ENCODE results near the gene ASPDH. TPM values are rescaled to one million over a fixed set of nuclear protein-coding genes. Genes with fewer than 3 reads are reported as not detected.
A peak's percentile ranks its signal among the peaks of the same experiment; 100 is the strongest.

ASPDH gene
- 1 to 10 TPM in 1 of 12 donors, under 1 TPM in 9, not detected in 2; 0.18 to 1.9 (median 0.65) TPM for polyA plus RNA-seq (ENCODE audit: insufficient read length in 12 of 12)
- long read RNA-seq, donor 1, result 0 reads
- long read RNA-seq, donor 2, result 0 reads
- long read RNA-seq, donor 3, result 0 reads
- long read RNA-seq, donor 4, result 0 reads
- long read RNA-seq, donor 5, result 0 reads
- long read RNA-seq, donor 6, result 0 reads
- long read RNA-seq, donor 7, result 0 reads
- long read RNA-seq, donor 8, result 0 reads
- long read RNA-seq, donor 9, result 0 reads
- long read RNA-seq, donor 10, result 0 reads
- long read RNA-seq, donor 11, result 0 reads

GRCh38 chr19:50513746-50514345 lies at the start of gene ASPDH:
TSS of gene ASPDH (minus strand) at chr19:50513913. CDS start at chr19:50513823, 90 bp downstream.
- no peak for DNase-seq

DNA sequence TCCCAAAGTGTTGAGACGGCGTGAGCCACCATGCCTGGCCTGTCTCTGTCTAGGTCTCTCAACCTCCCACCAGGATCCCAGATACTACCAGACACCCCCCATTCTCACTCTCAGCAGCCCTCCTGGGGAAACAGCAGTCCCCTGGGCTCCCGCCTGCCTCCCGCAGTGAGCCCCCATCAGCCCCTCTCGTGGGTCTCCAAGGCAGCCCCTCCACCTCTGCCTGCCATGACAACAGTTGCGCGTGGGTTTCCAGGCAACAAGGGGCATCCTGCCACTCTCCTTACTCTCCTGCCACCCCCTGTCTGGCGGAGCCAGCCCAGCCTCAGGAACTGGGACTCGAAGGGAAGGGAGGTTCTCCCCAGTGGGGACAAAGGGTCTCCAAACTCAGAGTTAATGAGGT lies 49.3 kb upstream of the ASPDH start:
- no peak for DNase-seq

DNA sequence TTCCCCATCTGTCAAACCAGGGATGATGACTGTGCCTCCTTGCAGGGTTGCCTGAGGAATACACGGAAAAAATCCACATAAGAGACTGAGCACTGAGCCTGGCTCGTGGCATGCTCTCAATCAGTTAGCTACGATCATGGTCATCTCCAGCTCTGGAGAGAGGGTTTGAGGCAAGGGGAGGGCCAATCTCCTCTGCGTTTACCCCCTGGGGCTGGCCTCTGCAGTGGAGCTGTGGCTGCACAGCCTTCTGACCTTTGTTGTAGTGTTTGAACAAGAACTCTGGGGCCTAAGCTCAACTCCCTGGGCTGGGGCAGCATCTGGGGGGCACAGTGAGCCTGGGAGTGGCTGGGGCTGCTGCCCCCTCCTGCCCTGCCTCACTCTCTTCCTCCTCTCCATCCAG lies 48.6 kb upstream of the ASPDH start:
- no peak for DNase-seq

GRCh38 chr19:50559636-50560035 lies 45.9 kb upstream of the ASPDH start:
- no peak for DNase-seq

DNA sequence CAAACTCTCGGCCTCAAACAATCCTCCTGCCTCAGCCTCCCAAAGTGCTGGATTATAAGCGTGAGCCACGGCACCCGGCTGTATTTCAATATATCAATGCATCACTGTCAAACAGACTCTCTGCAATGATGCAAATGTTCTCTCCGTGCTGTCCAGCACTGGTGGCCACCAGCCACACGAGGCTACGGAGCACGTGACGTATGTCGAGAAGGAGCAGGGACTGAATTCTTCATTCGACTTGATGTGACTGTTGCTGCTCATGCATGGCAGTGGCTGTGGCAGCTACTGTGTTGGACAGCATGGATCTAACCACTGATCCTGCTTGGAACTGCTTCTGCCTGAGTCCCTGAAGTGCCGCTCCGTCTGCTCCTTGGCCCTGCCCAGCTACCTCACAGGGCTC lies 44.7 kb upstream of the ASPDH start:
- no peak for DNase-seq

- DNase-seq, result no peak
These were observed 44.3 kb upstream of the ASPDH start for GRCh38 chr19:50558039-50558438.

- no peak for DNase-seq
These were observed 43.4 kb upstream of the ASPDH start for GRCh38 chr19:50557009-50557613.

DNA sequence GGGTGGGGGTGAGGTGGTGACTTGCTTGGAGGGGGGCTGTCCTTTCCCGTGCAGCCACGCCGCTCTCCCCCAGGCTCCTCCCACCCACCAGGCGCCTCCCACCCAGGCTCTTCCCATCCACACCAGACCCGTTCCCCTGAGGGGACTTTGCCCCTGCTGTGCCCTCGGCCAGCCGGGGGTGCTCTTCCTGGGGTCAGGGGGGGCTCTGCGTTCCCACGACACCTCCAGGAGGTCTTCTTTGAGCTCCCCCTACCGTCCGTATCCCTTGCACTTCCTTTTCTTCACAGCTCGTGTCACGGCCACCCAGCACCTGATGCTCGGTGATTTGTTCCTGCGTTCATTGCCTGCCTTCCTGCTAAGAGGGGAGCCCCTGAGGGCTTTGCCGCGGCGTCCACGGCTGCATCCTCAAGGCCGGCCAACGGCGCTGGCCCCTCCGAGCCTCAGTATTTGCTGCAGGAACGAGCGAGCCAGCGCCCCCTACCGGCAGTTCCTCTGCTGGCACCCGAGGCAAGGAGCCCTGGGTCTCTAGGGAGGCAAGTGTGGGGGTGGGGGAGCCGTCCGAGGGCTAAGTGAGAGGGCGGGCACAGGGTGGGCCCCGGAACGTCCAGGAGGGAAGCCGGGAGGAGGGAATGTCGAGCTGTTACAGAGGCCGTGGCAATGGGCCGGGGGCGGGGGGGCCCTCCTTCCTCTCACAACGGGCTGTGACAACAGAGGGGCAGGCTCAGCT lies 42.7 kb upstream of the ASPDH start:
- peak; percentile 80 for DNase-seq

DNA sequence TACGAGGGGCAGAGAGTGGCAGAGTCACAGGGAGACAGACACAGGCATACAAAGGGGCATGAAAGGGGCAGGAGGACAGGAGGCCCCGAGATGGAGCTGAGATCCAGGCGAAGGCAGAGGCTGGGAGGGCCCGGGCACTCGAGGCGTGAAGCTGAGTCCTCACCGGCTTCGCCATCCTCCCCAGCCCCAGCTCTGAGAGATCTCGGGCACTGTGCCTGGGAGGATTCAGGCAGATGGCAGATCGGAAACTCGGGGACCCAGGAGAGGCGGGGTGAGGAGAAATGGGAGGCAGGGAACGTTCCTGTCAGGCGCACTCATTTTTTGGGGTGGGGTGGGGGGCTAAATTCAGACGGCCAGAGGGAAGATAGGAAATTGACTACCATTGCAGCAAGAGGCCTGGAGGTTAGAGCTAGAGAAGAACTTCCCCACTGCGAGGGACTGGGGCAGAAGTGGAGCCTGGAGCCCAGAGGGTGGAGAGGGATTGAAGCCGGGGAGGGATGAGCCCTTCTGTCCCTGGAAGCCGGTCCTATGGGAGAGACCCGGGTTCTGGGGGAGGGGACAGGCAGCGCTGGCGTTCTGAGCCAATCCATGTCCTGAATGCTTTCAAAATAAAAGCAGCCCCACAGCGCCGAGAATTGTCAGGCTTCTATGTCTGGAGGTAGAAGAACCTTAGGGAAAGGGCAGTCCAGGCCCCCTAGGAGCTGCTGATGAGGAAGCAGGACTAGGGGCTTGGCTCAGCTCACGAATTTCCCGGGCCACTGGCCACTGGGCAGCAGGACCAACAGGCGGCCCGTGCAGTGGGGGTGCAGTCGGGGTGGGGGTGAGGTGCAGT lies 42.0 kb upstream of the ASPDH start:
- no peak for DNase-seq

GRCh38 chr19:50555033-50555432 lies 41.3 kb upstream of the ASPDH start:
- no peak for DNase-seq

DNA sequence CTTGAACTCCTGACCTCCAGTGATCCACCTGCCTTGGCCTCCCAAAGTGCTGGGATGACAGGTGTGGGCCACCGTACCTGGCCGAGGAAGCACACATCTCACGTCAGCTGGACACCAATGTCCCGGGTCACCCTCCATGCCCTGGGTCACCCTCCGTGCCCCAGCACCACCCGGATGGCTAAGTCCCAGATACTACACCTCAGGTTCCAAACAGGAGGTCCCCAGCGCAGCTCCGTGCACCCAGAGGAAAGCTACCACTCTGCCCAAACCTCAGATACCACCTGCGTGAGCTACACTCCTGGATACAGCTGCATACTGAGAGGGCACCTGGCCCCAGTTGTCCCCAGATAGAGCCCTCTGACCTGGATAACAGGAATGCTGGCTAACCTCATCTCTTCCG lies 40.5 kb upstream of the ASPDH start:
- no peak for DNase-seq

DNA sequence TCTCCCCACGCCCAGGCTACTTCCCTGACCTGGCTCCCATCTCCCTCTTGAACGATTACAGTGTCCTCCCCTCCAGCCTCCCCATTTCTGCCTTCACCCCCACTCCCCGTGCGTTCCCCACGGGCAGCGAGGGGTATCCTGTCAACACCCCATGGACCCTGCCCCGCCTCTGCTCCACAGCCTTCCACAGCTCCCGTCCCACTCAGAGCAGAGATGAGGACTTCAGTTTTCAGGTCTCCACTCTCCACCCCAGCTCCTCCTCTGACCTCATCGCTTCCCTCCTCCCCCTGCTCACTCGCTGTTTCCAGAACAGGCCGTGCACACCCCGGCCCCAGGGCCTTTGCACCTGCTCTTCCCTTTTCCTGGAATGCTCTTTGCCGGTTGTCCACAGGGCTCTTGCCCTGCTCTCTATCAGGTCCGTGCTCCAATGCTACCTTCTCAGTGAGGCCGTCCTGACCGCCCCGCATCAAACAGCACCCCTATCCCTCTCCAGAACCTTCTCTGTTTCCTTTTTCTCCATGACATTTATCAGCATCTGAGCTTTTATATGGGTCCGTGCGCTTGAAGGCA lies 39.5 kb upstream of the ASPDH start:
- no peak for DNase-seq

GRCh38 chr19:50552540-50552939 lies 38.8 kb upstream of the ASPDH start:
- DNase-seq, result no peak

- DNase-seq, result peak; percentile 41
These were observed 38.0 kb upstream of the ASPDH start for GRCh38 chr19:50551715-50552187.

GRCh38 chr19:50551034-50551714 lies 37.5 kb upstream of the ASPDH start:
- DNase-seq, result no peak

DNA sequence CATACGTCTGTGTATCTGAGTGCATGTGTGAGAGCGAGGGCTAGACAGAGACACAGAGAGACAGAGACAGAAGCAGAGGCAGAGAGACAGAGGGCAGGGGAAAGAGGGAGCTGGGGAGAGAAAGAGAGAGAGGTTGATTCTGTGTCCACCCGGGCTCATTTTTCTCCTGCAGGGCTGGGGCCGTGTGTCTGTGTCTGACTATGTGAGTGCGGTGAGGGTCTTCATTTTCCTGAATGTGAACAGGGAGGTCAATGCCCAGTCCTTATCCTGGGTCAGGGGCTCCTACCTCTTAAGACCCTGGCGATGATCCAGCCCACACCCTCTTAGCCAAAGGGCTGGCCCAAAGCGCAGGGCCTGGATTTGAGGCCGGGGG lies 36.9 kb upstream of the ASPDH start:
- DNase-seq, result no peak

- no peak for DNase-seq
These were observed 36.3 kb upstream of the ASPDH start for GRCh38 chr19:50549927-50550593.

GRCh38 chr19:50549059-50549926 lies 35.6 kb upstream of the ASPDH start:
- no peak for DNase-seq

Data from muscle of arm (tissue), 14 donors.